NCI-H748 treated with DMSO at 0.1 percent for 48 hours (cell line): Measurements from ENCODE around the gene VPS18.
A peak's percentile ranks its signal among the peaks of the same experiment; 100 is the strongest.
"Not testable (repeated sequence)": the region's sequence is repeated elsewhere in the genome, so short reads cannot be mapped to it uniquely, and the experiment has no call there.

Experiments used
- DNase-seq: peaks from one replicate; lab custom pipeline; 2025; lab: John Stamatoyannopoulos, UW

The VPS18 gene

GRCh38 chr15:40893733-40894680 lies at the start of gene VPS18:
Gene VPS18 (plus strand): TSS chr15:40894450. CDS start chr15:40894769, 319 bp downstream.
- DNase-seq = peak; percentile 89

- no peak for DNase-seq
Observed at GRCh38 chr15:40844696-40845030, 49.6 kb upstream of the VPS18 start.

GRCh38 chr15:40845036-40845435 lies 49.2 kb upstream of the VPS18 start:
- DNase-seq = no peak

GRCh38 chr15:40845511-40846284 lies 48.6 kb upstream of the VPS18 start:
- DNase-seq = peak; percentile 24

GRCh38 chr15:40846841-40847222 lies 47.4 kb upstream of the VPS18 start:
- DNase-seq = no peak

GRCh38 chr15:40847223-40847961 lies 46.9 kb upstream of the VPS18 start:
- DNase-seq = peak; percentile 51

- DNase-seq = no peak
Observed at GRCh38 chr15:40850576-40851112, 43.6 kb upstream of the VPS18 start.

GRCh38 chr15:40852529-40852928 lies 41.7 kb upstream of the VPS18 start:
- peak; percentile 13 for DNase-seq

GRCh38 chr15:40853241-40853890 lies 40.9 kb upstream of the VPS18 start:
- DNase-seq = no peak

- no peak for DNase-seq
Observed at GRCh38 chr15:40854161-40854560, 40.1 kb upstream of the VPS18 start.

GRCh38 chr15:40855706-40856234 lies 38.5 kb upstream of the VPS18 start:
- DNase-seq = no peak

- DNase-seq = no peak
Observed at GRCh38 chr15:40856746-40857145, 37.5 kb upstream of the VPS18 start.

GRCh38 chr15:40857601-40858341 lies 36.5 kb upstream of the VPS18 start:
- peak; percentile 24 for DNase-seq

- no peak for DNase-seq
Observed at GRCh38 chr15:40858706-40859105, 35.5 kb upstream of the VPS18 start.

GRCh38 chr15:40859206-40859851 lies 34.9 kb upstream of the VPS18 start:
- DNase-seq = peak; percentile 23

- not testable (repeated sequence) for DNase-seq
Observed at GRCh38 chr15:40861147-40861546, 33.1 kb upstream of the VPS18 start.

GRCh38 chr15:40863660-40864270 lies 30.5 kb upstream of the VPS18 start:
- DNase-seq = no peak

GRCh38 chr15:40867199-40867598 lies 27.1 kb upstream of the VPS18 start:
- DNase-seq = no peak

GRCh38 chr15:40869686-40870085 lies 24.6 kb upstream of the VPS18 start:
- no peak for DNase-seq

GRCh38 chr15:40870716-40871115 lies 23.5 kb upstream of the VPS18 start:
- no peak for DNase-seq
